Adrenal gland (tissue), 12 donors: ENCODE data around the gene RAD51D. TPM values are rescaled to one million over a fixed set of nuclear protein-coding genes. Genes with fewer than 3 reads are reported as not detected.

Source experiments
- DNase-seq, 7 donors: peaks; one replicate each; pipeline ENCODE4 v3.0.0-alpha.2; 2019 to 2020
- H3K27ac ChIP-seq, 5 donors: fragments of 200-600 bp; sonication (generic) in 4 of 5; 1 replicate in 3 of 5; 2 replicates in 2 of 5; pipeline versions ENCODE4 v1.5.1 to v1.8.0; 2016 to 2020; ENCODE audit warnings: mild to moderate bottlenecking in 1 of 5
- H3K27me3 ChIP-seq: fragments of 200-600 bp; 2 replicates; pipeline ENCODE4 v1.8.0; 2021
- H3K36me3 ChIP-seq, 2 donors: fragments of 200-600 bp; replicated peaks in 1 of 2; 1 replicate in 1 of 2; 2 replicates in 1 of 2; pipeline versions ENCODE4 v1.5.1 to v1.8.0; 2018 to 2022
- H3K4me1 ChIP-seq, 2 donors: fragments of 200-600 bp; replicated peaks in 1 of 2; 1 replicate in 1 of 2; 2 replicates in 1 of 2; pipeline versions ENCODE4 v1.5.1 to v1.8.0; 2018 to 2021
- H3K4me3 ChIP-seq, 4 donors: fragments of 200-600 bp; sonication (generic) in 3 of 4; one replicate each; pipeline ENCODE4 v1.5.1; 2016 to 2018
- H3K9me3 ChIP-seq, 3 donors: fragments of 200-600 bp; sonication (generic) in 1 of 3; replicated peaks in 1 of 3; 1 replicate in 2 of 3; 2 replicates in 1 of 3; pipeline versions ENCODE4 v1.5.1 to v1.8.0; 2016 to 2021
- CTCF ChIP-seq, 6 experiments: fragments of 450-650 bp in 4 of 6; fragments of 200-600 bp in 2 of 6; sonication (generic) in 1 of 6; IDR thresholded peaks; 1 replicate in 5 of 6; 2 replicates in 1 of 6; pipeline versions ENCODE4 v1.5.1 to v1.8.0; 2016 to 2021; ENCODE audit warnings: antibody characterized with exemption in 6 of 6, mild to moderate bottlenecking in 2 of 6, moderate library complexity in 1 of 6
- POLR2A ChIP-seq, 2 donors: fragments of 450-650 bp; IDR thresholded peaks; one replicate each; pipeline ENCODE4 v1.6.1; 2017; ENCODE audit warnings: antibody characterized with exemption in 2 of 2, mild to moderate bottlenecking in 2 of 2, moderate library complexity in 1 of 2
- WGBS, 4 donors: extraction: QIAGEN DNeasy Blood & Tissue Kit in 2 of 4; methylation state at CpG; one replicate each; pipeline versions ENCODE4 v1.1.5 to v1.1.7; 2013 to 2017; 5-methylcytosine and 5-hydroxymethylcytosine counted together
- intact Hi-C, 2 donors: fragments of 100-400 bp; cut with DNase I; formaldehyde crosslinking; loops; one replicate each; pipeline versions ENCODE4 v1.14.1 to v1.15.0; 2022 to 2023
- polyA plus RNA-seq, 3 donors: library from polyadenylated mRNA; stranded (reverse); fragments of 200-250 nt in 2 of 3; fragments of 350-450 nt in 1 of 3; fragmentation: Illumina TruSeq in 1 of 3; extraction: RNeasy Lipid Tissue Mini Kit (QIAGEN cat#74804) in 1 of 3; gene quantifications; one replicate each; pipeline ENCODE4 v1.2.3, GENCODE V29; 2013 to 2014
- total RNA-seq, 9 donors: library from RNA; depleted of rRNA in 4 of 9; stranded (reverse); fragments of >200 nt in 4 of 9; fragments of 120-200 nt in 1 of 9; fragmentation: NEBNext Ultra II Directional in 1 of 9; extraction: Animal tissue kit (Norgen Biotek cat#: 25700) in 1 of 9; gene quantifications; one replicate each; pipeline versions ENCODE4 v1.1.0 to v1.2.4, GENCODE V29; 2013 to 2023
- donor health status: healthy with polysubstance abuse.
- donor health status: Bipolar disorder and iron deficiency.
- donor health status: DM: yes; HTN: yes; CAD: no.
- donor health status: DM: no; HTN: no; CAD: no.
- donor health status: DM: no; HTN: no; CAD: no.
- donor health status: DM: yes; HTN: yes; CAD: no.

Gene RAD51D
- total and polyA plus RNA-seq, 12 donors = 3.3 to 14.3 (median 5.8) TPM

- H3K27me3 ChIP-seq = peaks cover 7% of the 10 kb centered on the region
- no peak overlapping the region for H3K4me3 ChIP-seq
- DNase-seq = no peak
- intact Hi-C loops = loop anchor here in 1 of 2 donors (10.0 kb wide), 2 partner anchors 154 to 584 kb away; no protein-coding TSS in a partner anchor
- H3K4me1 ChIP-seq = no peaks in the 10 kb centered on the region
- H3K9me3 ChIP-seq = no peaks in the 10 kb centered on the region
- no peaks in the 10 kb centered on the region for H3K36me3 ChIP-seq
- no peak overlapping the region for H3K27ac ChIP-seq
- WGBS, 4 donors = 75 to 82% (median 77%) methylated on average over 13 of the region's 13 CpGs
- no peak for TF ChIP-seq POLR2A (IDR thresholded peaks at IDR 0.05)
- no peak for TF ChIP-seq CTCF (IDR thresholded peaks at IDR 0.05)
These were observed 40.9 kb upstream of the RAD51D start for GRCh38 chr17:35160354-35161201.

- Histone ChIP-seq H3K4me1 (no peaks in the 10 kb centered on the region), H3K27me3 (peaks cover 7% of the 10 kb centered on the region), H3K4me3 (no peak overlapping the region), H3K27ac (no peak overlapping the region), H3K36me3 (no peaks in the 10 kb centered on the region), H3K9me3 (no peaks in the 10 kb centered on the region)
- TF ChIP-seq POLR2A (IDR thresholded peaks at IDR 0.05) (no peak), CTCF (IDR thresholded peaks at IDR 0.05) (no peak)
- intact Hi-C loops = loop anchor here in 1 of 2 donors (10.0 kb wide), 2 partner anchors 155 to 585 kb away; no protein-coding TSS in a partner anchor
- DNase-seq = no peak
- 88 to 91% (median 91%) methylated on average over 2 of the region's 2 CpGs for WGBS, 4 donors
These were observed 40.3 kb upstream of the RAD51D start for GRCh38 chr17:35159940-35160339.

GRCh38 chr17:35155246-35155645 lies 35.6 kb upstream of the RAD51D start:
- no peaks in the 10 kb centered on the region for H3K27me3 ChIP-seq
- intact Hi-C loops = no loop called here

More at GRCh38 chr17:35155246-35155645, 35.6 kb upstream of the RAD51D start:
- Histone ChIP-seq H3K4me1 (no peaks in the 10 kb centered on the region), H3K36me3 (no peaks in the 10 kb centered on the region), H3K4me3 (no peak overlapping the region), H3K9me3 (no peaks in the 10 kb centered on the region), H3K27ac (no peak overlapping the region)
- WGBS, 4 donors = 89 to 95% (median 92%) methylated on average over 7 of the region's 7 CpGs
- no peak for TF ChIP-seq POLR2A (IDR thresholded peaks at IDR 0.05)
- no peak for TF ChIP-seq CTCF (IDR thresholded peaks at IDR 0.05)
- DNase-seq = no peak
